H1 (cell line): ENCODE data around the gene NRXN3.
A peak's percentile ranks its signal among the peaks of the same experiment; 100 is the strongest.

ENCODE experiments used
- CTCF ChIP-seq, 3 experiments: IDR thresholded peaks; 1 replicate in 2 of 3; 2 replicates in 1 of 3; pipeline versions ENCODE4 v1.5.1 to v1.6.1; 2011; ENCODE audit warnings: low read length in 3 of 3, mild to moderate bottlenecking in 3 of 3, inconsistent platforms in 2 of 3, low read depth in 1 of 3, moderate library complexity in 1 of 3; ENCODE audit not compliant: insufficient read depth in 1 of 3; ENCODE audit errors: control extremely low read depth in 1 of 3
- EP300 ChIP-seq, 2 experiments: IDR thresholded peaks; 1 replicate in 1 of 2; 2 replicates in 1 of 2; pipeline ENCODE4 v1.6.1; 2011 to 2012; ENCODE audit warnings: low read depth in 2 of 2, low read length in 2 of 2, mild to moderate bottlenecking in 2 of 2, borderline replicate concordance in 1 of 2, inconsistent platforms in 1 of 2, moderate library complexity in 1 of 2
- RBBP5 ChIP-seq: IDR thresholded peaks from 2 replicates; pipeline ENCODE4 v1.7.1; 2012; ENCODE audit warnings: low read depth, mild to moderate bottlenecking, inconsistent platforms, low read length, moderate library complexity, borderline replicate concordance
- TBP ChIP-seq: IDR thresholded peaks from 2 replicates; pipeline ENCODE4 v1.6.1; 2011; ENCODE audit warnings: low read depth, low read length, improper control_type of control experiment
- TCF12 ChIP-seq: IDR thresholded peaks from 2 replicates; pipeline ENCODE4 v1.6.1; 2011; ENCODE audit warnings: low read depth, mild to moderate bottlenecking, low read length
- TF ChIP-seq, protein P1 (sequence below): IDR thresholded peaks from 2 replicates; pipeline ENCODE4 v1.6.1; 2011; ENCODE audit warnings: low read length, improper control_type of control experiment

DNA sequence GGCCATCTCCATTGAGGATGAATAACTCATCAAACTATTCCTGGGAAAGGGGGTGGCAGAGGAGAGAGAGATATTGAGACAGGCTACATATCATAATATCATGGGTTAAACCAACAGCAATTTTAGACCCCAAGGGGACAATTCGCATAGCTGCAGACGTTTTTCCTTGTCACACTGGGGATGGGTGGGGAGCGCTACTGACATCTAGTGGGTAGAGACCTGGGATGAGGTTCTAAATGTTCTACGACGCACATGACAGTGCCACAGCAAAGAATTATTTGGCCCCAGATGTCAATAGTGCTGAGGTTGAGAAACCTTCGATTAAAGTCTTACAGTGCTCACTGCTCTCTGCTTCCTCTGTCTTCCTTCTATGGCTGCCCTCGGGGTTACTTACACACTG, 425.6 kb downstream of the NRXN3 start:
- TF ChIP-seq CTCF (IDR thresholded peaks at IDR 0.05; ENCODE audit: control extremely low read depth in 1 of 3, insufficient read depth in 1 of 3, low read depth in 1 of 3, low read length in 3 of 3), result peak; percentile 47 to 62 (median 53)
- no peak for TF ChIP-seq TBP
- no peak for TF ChIP-seq TCF12
- no peak for TF ChIP-seq EP300 (IDR thresholded peaks at IDR 0.05; ENCODE audit: borderline replicate concordance in 1 of 2, low read depth in 2 of 2, low read length in 2 of 2)
- TF ChIP-seq, protein P1, sequence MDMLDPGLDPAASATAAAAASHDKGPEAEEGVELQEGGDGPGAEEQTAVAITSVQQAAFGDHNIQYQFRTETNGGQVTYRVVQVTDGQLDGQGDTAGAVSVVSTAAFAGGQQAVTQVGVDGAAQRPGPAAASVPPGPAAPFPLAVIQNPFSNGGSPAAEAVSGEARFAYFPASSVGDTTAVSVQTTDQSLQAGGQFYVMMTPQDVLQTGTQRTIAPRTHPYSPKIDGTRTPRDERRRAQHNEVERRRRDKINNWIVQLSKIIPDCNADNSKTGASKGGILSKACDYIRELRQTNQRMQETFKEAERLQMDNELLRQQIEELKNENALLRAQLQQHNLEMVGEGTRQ, result no peak
- no peak for TF ChIP-seq RBBP5
